HG03521 (cell line): ENCODE data around the gene PHF2.

ENCODE experiments used
- ATAC-seq: cut with Tn5 transposase; IDR thresholded peaks from one replicate; pipeline ENCODE4 v1.9.1; 2021; ENCODE audit warnings: mild to moderate bottlenecking, moderate library complexity; ENCODE audit not compliant: unreplicated experiment

PHF2 gene

DNA sequence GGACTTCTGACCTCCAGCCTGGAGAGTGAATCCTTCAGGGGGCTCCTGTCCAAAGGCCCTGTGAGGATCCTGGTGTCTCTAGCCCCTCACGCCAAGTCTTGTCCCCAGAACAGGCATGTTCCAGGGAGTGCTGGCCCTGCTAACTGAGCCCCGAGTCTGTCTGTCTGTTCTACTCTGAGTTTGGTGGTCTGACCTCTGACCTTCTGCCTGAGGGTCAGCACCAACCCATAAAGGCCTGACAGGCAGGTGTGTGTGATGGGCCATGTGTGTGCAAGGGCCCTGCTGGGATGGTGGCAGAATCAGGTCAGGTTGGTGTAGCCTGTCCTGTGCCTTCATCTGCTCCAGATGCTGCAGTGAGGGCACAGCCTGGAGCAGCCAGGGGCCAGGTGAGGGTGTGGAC, 46.3 kb downstream of the PHF2 start:
- ATAC-seq: no peak

DNA sequence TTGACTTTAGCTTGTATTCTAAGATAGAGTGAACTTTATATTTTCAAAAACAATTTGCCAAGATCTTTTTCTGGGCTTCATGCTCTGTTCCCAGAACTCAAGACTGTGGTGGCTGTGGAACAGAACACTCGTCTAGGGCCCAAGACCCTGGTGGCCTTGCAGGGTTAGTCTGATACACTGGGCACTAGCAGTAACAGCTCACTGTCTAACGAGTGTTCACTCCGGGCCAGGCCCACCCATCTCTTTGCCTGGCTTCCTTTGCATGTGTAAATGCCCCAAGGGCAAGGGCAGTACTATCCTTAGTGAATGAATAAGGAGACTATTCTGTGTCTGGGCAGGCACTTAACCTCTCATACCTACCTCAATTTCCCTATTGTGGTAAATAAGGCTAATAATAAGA, 47.4 kb downstream of the PHF2 start:
- no peak for ATAC-seq

DNA sequence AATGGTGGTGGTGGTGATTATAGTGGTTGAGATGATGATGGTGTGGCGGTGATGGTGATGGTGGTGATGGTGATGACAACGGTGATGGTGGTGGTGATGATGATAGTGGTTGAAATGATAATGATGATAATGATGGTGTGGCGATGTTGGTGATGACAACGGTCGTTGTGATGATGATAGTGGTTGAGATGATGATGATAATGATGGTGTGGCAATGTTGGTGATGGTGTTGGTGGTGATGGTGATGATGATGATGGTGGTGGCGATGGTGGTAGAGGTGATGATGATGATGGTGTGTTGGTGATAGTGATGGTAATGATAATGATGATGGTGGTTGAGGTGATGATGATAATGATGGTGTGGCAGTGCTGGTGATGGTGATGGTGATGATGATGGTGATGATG, 48.0 kb downstream of the PHF2 start:
- ATAC-seq: no peak

DNA sequence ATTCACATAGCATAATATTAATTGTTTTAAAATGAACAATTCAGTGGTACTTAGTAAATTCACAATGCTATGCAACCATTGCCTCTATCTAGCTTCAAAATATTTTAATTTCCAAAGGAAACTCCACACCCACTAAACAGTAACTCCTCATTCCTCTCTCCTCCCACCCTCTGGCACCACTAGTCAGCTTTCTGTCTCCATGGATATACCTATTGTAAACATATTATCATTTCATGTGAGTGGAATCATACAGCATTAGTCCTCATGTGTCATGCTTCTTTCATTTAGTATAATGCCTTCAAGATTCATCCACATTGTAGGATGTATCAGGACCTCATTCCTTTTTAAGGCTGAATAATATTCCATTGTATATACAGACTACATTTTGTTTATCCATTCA, 48.6 kb downstream of the PHF2 start:
- no peak for ATAC-seq

DNA sequence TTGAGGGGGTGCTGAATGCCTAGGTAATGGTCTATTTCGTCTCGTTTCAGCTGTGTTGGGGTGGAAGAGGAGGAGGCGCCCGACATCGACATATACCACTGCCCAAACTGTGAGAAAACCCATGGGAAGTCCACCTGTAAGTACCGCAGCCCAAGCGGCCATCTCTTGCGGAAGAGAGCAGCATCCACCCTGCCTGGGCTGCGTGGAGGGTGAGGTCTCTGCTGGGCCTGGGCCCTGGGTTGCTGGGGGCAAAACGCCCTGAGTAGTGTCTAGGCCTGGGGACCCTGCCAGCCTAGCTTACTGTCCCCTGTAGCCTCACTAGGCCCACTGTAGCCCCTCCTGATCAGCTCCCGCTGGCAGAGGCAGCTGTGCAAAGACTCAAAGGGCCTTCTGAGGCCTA, 53.5 kb downstream of the PHF2 start:
- no peak for ATAC-seq

DNA sequence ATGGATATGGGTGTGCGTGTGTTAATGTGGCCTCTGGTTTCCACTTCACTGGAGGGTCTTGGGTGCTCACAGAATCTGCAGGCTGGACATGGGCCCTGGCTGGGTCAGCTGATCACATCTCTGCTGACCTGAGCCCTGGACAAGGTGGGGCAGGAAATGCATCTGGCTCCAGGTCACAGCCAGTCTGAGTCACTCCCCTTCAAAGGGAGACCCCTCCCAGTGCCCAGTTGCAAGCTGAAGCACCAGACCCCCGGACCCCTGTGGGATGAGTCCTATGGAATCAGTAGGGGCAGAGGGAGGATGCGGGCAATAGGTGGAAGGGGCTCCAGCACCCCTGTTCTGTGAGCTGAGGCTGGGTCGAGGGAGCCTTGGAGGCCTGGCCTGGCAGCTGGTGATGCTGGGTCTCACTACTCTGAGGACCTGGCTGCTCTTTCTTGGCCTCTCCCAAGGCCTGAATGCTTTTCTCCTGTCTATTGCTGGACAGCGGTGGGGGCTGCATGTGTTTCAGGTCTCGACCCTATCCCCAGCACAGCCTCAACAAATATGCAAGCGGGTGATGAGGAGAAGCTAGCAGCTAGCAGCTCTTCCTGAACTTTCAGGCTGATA, 54.5 kb downstream of the PHF2 start:
- no peak for ATAC-seq

DNA sequence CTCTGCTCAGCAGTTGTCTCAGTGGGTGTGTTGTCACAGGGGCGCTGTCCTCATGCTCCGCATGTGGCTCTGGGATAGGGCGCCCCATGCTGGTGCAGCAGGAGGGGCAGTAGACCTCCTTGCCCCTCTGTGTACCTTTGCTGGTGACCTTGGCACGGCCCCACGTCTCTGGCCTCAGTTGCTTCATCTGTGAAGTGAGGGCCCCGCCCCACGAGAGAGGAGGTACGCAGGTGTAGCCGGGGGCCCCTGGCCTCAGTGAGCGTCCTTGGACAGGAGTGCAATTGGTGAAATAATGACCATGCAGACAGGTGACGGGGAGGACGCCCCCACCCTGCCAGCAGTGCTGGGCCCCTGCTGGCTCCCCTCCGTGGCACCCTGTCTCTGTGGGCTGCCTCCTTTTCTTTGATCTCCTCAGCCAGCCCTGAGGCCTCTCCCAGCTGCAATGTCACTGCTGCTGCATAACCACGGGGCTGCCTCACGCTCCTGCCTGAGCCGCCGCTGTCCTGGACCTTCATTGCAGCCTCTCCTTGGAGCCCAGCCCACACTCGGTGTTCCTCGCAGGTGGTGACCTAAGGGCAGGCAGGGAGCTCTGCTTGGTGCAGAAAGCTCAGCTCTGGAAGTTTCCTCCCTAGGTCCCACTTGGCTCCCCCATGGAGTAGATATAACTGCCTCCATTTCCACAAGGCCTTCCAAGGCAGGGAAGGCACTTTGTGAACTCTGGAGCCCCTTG, 57.3 kb downstream of the PHF2 start:
- no peak for ATAC-seq

DNA sequence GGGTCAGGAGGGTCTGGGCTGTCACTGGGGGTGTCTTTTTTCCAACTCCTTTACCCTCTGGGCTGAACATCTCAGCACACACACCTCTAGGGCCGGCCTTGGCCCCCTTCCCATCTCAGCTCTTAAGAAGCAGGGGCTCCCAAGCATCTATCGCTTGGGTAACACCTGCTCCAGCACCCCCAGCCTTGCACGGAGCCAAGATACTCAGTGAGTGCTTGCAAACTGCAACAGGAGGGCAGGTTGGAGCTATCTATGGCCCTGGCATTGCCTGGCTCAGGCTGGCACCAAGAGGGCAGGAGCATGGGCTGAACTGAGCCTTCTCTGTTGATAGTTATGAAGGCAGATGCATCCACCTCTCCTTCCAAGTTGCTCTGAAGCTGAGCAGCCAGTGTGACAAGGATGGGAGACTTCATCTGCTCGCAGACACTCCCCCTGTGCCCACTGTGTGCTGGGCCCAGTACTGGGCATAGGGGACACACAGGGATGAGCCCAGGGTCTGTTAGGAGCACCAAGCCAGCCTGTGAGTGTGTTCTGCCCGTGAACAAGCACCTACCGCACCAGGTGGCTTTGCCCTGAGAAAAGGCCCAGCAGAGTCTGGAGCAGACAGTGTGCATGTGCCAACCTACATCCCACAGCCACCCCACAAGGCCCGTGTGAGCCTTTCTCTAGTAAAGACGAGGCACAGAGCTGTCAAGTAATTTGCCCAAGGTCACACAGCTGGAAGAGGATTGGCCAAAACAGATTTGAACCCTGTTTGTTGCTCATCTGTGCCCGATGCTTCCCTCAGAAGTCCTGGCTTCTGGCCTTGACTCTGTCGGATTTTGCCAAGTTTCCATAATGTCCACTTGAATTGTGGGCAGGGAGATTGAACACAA, 58.2 kb downstream of the PHF2 start:
- no peak for ATAC-seq

DNA sequence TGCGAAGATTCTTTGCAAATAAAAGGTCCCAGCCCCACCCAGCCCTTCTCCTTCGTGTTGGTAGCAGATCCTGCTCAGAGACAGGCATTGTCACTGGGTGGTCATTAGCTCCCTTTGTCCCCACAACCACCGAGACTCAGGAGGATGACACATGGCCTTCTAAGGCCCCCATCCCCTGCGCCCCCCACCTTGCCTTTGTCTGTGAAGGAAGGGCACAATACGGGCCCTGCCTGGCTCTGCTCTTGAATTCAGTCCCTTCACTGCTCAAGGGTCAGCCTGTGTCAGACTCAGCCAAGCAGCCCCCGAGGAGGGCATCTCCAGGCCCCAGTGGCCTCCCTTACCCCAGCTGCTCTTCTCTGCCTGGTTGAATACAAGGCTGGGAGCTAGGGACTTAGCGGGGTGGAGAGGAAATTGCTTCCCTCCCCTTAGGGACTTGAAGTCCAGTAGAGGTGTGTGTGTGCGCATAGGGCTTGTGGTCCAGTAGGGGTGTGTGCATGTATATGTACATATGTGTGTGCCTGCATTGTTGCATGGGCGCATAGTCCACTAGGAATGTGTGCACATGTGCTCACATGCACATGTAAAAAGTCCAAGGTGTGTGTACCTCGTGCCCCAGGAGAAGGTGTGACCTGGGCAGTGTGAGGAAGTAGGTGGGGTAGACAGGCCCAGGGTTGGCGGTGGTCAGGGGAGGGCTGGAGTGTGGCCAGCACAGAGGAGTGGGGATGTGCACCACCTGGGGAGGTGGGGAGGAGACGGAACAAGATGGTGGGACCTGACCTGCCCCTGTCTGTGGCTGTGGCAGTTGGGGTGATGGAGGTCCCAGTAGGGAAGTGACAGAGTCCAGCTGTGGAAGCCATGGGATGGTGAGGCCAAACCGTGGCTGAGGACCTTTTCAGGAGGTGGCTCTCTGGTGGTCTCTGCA, 59.1 kb downstream of the PHF2 start:
- no peak for ATAC-seq

DNA sequence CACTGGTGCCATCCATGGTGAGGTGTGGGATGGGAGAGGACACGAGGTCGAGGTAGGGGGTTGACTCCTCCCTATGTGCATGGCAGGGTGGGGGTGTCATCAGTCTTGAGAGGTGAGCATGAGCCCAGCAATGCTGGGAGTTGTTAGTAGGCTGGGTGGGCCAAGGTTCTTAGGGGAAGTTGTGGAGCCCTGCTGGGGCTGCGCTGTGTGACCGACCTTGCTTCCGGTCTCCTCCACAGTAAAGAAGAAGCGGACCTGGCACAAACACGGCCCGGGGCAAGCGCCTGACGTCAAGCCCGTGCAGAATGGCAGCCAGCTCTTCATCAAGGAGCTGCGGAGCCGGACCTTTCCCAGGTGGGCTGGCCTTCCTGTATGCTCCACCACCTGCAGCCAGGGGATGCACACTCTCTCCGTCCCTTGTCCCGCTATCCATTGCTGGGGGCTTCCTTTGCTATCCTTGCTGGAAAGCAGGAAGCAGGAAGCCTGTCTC, 59.8 kb downstream of the PHF2 start:
- ATAC-seq: no peak

DNA sequence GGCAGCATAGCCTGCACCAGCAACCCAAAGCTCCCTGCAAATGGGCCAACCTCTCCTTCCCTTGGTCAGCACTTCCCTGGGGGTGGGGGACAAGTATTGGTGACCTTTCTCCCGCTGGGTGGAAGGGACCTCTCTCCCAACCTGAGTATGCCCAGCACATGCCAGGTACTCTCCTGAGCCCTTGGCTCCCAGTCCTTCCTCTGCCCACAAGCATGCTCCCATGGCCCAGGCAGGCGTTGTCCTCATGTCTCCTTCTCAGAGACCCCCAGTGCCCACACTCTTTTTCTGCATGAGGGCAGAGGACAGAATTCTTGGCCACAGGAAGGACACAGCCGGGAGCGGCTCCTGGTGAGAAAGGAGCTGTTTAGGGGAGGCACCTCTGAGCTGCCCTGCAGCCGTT, 60.3 kb downstream of the PHF2 start:
- ATAC-seq: no peak

DNA sequence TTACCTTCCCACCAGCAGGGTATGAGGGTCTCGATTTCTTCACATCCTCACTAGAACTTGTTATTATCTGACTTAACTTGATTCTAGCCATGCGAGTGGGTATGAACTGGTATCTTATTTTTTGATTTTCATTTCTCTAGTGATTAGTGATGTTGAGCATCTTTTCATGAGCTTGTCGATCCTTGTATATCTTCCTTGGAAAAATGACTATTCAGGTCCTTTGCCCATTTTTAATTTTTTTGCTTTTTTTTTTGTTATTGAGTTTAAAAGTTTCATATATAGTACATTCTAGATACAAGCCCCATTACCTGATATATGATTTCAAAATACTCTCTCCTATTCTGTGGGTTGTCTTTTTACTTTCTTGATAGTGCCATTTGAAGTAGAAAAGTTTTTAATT, 61.5 kb downstream of the PHF2 start:
- no peak for ATAC-seq

DNA sequence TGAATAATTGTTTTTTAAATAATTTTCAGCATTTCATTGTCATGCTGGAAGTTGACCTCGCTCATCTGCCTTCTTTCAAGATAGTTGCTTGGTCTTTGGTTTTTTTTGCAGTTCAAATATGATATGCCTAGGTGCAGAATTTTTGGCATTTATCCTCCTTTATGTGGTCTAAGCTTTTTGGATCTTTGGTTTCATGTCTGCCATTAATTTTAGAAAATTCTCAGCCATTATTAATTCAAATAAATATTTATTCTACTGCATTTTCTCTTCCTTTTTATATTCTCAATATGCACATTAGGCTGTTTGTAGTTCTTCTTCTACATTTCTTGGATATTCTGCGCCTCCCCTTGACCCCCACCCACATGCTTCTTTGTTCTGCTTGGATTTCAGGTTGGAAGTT, 63.6 kb downstream of the PHF2 start:
- ATAC-seq: no peak

DNA sequence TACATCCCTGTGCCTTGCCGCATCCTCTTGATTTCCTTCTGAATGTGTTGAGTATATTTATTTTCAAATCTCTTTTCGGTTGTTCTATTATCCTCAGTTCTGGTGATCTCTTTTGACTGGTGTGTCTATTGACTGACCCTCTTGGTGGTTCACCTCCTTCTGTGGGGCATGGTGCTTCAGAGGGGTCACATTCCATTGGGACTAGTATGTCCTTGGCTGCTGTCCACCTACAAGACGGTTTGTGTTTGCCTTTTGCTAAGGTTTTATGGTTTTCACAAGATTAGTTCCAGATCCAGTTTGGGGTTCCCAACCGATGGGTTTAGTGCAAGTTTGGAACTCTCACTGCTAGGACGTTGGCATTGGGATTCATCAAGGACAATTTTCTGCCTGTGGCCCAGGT, 66.6 kb downstream of the PHF2 start:
- ATAC-seq: no peak

DNA sequence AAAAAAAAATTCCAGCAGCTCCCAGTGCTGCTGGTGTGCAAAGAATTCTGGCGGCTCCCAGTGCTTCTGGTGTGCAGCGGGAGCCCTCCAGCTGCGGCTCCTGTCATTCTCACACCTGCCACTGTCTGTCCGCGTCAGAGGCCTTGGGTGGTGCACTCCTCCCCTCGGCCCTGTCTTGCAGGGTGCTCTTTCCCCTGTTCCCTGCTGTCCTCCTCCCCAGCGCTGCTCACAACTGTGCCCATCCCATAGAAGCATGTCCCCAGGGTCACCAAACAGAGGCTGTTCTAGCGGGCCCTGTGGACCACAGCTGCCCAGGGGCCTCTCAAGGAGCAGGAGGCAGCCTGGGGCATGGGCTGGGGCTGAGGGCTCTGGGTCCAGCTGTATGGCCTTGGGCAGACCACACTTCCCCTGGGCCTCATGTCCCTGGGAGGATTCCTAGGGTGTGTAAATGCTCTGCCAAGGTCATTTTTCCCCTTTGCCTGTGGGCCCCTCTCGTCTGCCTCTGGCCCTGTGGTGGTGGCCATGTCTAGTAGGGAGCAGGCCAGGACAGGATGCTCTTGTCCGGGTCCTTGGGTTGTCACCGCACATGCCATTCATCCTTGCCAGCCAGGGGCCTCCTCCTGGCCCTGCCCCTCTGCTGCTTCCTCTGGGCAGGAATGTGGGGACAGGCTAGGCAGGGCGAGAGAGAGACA, 68.2 kb downstream of the PHF2 start:
- no peak for ATAC-seq

DNA sequence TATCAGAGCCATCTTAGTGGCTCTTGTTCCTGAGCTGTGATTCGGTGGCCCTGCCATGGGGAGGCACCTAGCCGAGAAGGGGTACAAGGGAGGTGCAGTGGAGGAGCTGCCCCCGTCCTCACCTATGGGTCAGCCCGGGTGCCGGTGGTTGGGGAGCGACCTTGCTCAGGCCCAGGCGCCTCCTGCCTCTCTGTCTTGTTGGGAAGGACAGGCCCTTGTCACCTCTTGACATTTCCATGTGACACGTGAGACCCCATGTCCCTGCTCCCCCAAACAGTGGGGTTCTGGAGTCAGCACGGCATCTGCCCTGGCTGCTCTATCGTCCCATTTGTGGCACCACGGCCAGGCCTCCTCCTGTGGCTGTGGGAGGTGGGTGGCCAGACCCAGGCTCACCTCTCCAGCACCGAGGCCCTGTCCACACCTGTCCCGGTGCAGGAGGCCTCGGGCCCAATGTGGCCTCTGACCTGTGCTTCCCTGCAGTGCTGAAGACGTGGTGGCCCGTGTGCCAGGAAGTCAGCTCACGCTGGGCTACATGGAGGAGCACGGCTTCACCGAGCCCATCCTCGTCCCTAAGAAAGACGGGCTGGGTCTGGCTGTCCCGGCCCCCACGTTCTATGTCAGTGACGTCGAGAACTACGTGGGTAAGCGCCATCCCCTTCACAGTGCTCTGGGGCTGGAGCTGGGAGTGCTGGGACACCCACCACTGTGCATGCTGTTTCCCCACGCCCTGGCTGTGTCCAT, 68.9 kb downstream of the PHF2 start:
- ATAC-seq: no peak

DNA sequence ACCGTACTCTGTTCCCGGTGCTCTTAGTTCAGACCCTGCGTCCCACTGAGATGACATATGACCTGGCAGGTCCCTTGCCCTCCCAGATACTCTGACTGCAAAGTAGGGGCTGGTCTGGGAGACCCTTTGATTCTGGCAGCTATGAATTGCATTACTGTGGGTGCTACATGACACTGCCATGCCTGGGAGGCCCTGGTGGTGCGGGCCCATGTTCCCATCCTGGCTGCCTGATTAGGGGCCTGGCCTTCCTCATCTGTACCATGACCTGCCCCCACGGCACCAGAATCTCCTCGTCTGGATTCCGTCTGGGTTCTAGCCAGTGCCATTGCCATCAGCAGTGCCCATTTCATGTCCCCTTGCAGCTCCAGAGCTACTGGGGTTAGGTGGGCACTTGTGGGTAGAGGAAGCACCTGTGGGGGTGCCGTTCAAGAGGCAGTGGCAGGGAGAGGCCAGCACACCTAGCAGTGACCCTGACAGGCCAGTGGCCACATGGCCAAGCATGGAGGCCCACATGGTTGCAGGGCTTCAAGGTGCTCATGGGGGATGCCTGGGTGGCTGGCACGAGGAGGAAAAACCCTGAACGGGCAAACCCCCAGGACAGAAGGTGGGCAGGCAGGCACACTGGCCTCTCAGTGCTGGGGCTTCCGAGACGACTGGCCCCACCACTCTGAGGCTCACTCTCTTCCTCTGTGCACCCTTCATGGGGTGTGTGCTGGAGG, 69.7 kb downstream of the PHF2 start:
- no peak for ATAC-seq

DNA sequence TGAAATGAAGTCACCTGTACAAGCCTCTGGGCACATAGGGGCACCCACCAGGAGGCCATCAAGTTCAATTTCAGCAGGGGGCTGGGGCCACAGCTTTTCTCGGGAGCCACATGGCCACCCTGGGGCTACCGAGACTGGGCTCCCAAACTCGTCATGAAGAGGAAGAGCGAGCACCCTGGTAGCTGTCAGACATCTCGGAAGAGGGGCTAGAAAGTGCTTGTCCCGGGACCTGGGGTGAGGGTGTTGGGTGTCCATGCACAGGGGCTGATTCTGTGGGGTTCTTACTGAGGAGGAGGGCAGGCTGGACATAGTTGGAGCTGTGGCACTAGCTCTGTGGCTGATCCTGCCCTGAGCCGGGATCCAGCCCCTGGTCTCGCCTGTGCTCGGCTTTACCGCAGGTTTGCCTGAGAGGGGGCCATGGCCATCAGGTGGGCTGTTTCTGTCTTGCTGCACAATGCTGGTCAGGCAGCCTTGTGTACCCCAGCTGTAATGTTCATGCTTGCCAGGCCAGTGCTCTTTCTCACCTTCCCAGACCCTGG, 70.3 kb downstream of the PHF2 start:
- no peak for ATAC-seq

DNA sequence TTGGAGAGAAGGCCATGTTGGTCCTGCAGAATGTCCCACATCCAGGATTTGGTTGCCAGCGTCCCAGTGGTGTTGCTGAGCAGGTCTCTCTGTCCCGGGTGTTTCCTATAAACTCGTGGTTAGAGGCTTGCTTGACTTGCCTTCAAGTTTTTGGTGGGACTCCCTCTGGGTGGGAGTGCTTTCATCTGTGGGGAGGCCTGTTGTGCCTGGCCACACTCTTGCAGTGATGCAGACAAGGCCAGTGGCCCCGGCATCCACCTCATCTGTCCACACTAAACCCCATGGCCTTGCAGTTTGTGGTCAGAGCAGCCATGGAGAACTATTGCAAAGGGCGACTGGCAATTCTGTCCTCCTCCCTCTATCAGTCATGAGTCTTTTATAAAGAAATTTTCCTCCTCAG, 71.8 kb downstream of the PHF2 start:
- no peak for ATAC-seq
